Activated T-helper 1 cell treated with Interleukin-2 at 50 U/mL for 16 hours (primary cell): Measurements from ENCODE around the gene RBKS.

Source experiments
- DNase-seq: peaks from one replicate; pipeline ENCODE4 v3.0.0-alpha.2; 2020; ENCODE audit warnings: low read depth

The RBKS gene

GRCh38 chr2:27734305-27734704, 155.9 kb downstream of the RBKS start:
- no peak for DNase-seq
